ENCODE measurements around the gene TIRAP.

TIRAP gene

GRCh38 chr11:126279191-126279590 is 3.7 kb upstream of the TIRAP start:
- H3K4me3 ChIP-seq (IDR thresholded peaks at IDR 0.05; ENCODE audit: insufficient read depth, low read depth, low read length) = no peak overlapping the region
- no peaks in the 10 kb centered on the region for H3K27me3 ChIP-seq (ENCODE audit: insufficient read depth, low read depth)
- no peaks in the 10 kb centered on the region; the same call in 1 of the 2 replicates for H3K79me2 ChIP-seq (ENCODE audit: insufficient read depth, low read depth)
- no peak overlapping the region for H3K4me2 ChIP-seq
- no peaks in the 10 kb centered on the region for H4K20me1 ChIP-seq (ENCODE audit: insufficient read depth)
- no peak overlapping the region for H3K9ac ChIP-seq
- H2AFZ ChIP-seq (ENCODE audit: low read depth) = no peak overlapping the region
- peaks cover 5% of the 10 kb centered on the region for H3K4me1 ChIP-seq (ENCODE audit: low read depth, poor library complexity, severe bottlenecking)
- TF ChIP-seq, protein P1, sequence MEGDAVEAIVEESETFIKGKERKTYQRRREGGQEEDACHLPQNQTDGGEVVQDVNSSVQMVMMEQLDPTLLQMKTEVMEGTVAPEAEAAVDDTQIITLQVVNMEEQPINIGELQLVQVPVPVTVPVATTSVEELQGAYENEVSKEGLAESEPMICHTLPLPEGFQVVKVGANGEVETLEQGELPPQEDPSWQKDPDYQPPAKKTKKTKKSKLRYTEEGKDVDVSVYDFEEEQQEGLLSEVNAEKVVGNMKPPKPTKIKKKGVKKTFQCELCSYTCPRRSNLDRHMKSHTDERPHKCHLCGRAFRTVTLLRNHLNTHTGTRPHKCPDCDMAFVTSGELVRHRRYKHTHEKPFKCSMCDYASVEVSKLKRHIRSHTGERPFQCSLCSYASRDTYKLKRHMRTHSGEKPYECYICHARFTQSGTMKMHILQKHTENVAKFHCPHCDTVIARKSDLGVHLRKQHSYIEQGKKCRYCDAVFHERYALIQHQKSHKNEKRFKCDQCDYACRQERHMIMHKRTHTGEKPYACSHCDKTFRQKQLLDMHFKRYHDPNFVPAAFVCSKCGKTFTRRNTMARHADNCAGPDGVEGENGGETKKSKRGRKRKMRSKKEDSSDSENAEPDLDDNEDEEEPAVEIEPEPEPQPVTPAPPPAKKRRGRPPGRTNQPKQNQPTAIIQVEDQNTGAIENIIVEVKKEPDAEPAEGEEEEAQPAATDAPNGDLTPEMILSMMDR (conservative IDR thresholded peaks at IDR 0.05; ENCODE audit: low read depth, low read length) = no peak
- no peaks in the 10 kb centered on the region for H3K36me3 ChIP-seq (ENCODE audit: insufficient read depth)
- H3K27ac ChIP-seq = no peak overlapping the region

GRCh38 chr11:126280595-126280994 is 2.3 kb upstream of the TIRAP start:
- Histone ChIP-seq H3K36me3 (ENCODE audit: insufficient read depth) (no peaks in the 10 kb centered on the region), H3K27me3 (ENCODE audit: insufficient read depth, low read depth) (no peaks in the 10 kb centered on the region), H2AFZ (ENCODE audit: low read depth) (no peak overlapping the region), H3K79me2 (ENCODE audit: insufficient read depth, low read depth) (no peaks in the 10 kb centered on the region; the same call in 1 of the 2 replicates), H3K4me2 (no peak overlapping the region), H3K4me1 (ENCODE audit: low read depth, poor library complexity, severe bottlenecking) (peaks cover 19% of the 10 kb centered on the region), H3K4me3 (IDR thresholded peaks at IDR 0.05; ENCODE audit: insufficient read depth, low read depth, low read length) (no peak overlapping the region), H3K27ac (no peak overlapping the region), H4K20me1 (ENCODE audit: insufficient read depth) (no peaks in the 10 kb centered on the region), H3K9ac (no peak overlapping the region)
- TF ChIP-seq, protein P1 (conservative IDR thresholded peaks at IDR 0.05; ENCODE audit: low read depth, low read length) = no peak

GRCh38 chr11:126281245-126281644 is 1.6 kb upstream of the TIRAP start:
- Histone ChIP-seq H3K4me3 (IDR thresholded peaks at IDR 0.05; ENCODE audit: insufficient read depth, low read depth, low read length) (no peak overlapping the region), H3K79me2 (ENCODE audit: insufficient read depth, low read depth) (peaks cover 3% of the 10 kb centered on the region; the same call in 1 of the 2 replicates), H3K36me3 (ENCODE audit: insufficient read depth) (no peaks in the 10 kb centered on the region), H3K27me3 (ENCODE audit: insufficient read depth, low read depth) (no peaks in the 10 kb centered on the region), H2AFZ (ENCODE audit: low read depth) (no peak overlapping the region), H4K20me1 (ENCODE audit: insufficient read depth) (no peaks in the 10 kb centered on the region), H3K9ac (no peak overlapping the region), H3K4me2 (no peak overlapping the region), H3K4me1 (ENCODE audit: low read depth, poor library complexity, severe bottlenecking) (peaks cover 21% of the 10 kb centered on the region), H3K27ac (no peak overlapping the region)
- TF ChIP-seq, protein P1 (conservative IDR thresholded peaks at IDR 0.05; ENCODE audit: low read depth, low read length) = no peak

- Histone ChIP-seq H3K4me2 (no peak overlapping the region), H2AFZ (ENCODE audit: low read depth) (no peak overlapping the region), H4K20me1 (ENCODE audit: insufficient read depth) (no peaks in the 10 kb centered on the region)
These were observed 1.2 kb upstream of the TIRAP start for GRCh38 chr11:126281666-126282175.

More at GRCh38 chr11:126281666-126282175, 1.2 kb upstream of the TIRAP start:
- TF ChIP-seq, protein P1 (conservative IDR thresholded peaks at IDR 0.05; ENCODE audit: low read depth, low read length) = no peak
- Histone ChIP-seq H3K27ac (no peak overlapping the region), H3K79me2 (ENCODE audit: insufficient read depth, low read depth) (peaks cover 5% of the 10 kb centered on the region; the same call in 1 of the 2 replicates), H3K4me1 (ENCODE audit: low read depth, poor library complexity, severe bottlenecking) (peaks cover 21% of the 10 kb centered on the region), H3K36me3 (ENCODE audit: insufficient read depth) (no peaks in the 10 kb centered on the region), H3K27me3 (ENCODE audit: insufficient read depth, low read depth) (no peaks in the 10 kb centered on the region), H3K4me3 (IDR thresholded peaks at IDR 0.05; ENCODE audit: insufficient read depth, low read depth, low read length) (no peak overlapping the region), H3K9ac (no peak overlapping the region)

Measured in KMS-11 (cell line).